Measurements from ENCODE around the gene MTF1.

Gene MTF1

DNA sequence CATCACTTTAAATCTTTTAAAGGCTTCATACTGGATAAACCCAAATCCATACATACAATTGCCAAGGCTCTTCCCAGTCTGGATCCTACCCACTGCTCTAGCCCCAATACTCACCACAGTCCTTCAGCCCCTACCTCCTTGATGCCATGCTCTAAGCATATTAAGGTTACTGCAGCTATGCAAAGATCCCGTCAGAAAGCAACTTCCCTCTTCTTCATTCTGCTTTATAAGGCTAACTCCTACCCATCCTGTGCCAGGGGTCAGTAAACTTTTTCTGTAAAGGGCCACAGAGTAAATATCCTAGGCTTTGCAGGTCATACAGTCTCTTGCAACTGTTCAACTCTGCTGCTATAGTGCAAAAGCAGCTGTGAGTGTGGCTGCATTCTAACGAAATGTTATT lies 34.3 kb upstream of the MTF1 start:
- TF ChIP-seq, protein P1, sequence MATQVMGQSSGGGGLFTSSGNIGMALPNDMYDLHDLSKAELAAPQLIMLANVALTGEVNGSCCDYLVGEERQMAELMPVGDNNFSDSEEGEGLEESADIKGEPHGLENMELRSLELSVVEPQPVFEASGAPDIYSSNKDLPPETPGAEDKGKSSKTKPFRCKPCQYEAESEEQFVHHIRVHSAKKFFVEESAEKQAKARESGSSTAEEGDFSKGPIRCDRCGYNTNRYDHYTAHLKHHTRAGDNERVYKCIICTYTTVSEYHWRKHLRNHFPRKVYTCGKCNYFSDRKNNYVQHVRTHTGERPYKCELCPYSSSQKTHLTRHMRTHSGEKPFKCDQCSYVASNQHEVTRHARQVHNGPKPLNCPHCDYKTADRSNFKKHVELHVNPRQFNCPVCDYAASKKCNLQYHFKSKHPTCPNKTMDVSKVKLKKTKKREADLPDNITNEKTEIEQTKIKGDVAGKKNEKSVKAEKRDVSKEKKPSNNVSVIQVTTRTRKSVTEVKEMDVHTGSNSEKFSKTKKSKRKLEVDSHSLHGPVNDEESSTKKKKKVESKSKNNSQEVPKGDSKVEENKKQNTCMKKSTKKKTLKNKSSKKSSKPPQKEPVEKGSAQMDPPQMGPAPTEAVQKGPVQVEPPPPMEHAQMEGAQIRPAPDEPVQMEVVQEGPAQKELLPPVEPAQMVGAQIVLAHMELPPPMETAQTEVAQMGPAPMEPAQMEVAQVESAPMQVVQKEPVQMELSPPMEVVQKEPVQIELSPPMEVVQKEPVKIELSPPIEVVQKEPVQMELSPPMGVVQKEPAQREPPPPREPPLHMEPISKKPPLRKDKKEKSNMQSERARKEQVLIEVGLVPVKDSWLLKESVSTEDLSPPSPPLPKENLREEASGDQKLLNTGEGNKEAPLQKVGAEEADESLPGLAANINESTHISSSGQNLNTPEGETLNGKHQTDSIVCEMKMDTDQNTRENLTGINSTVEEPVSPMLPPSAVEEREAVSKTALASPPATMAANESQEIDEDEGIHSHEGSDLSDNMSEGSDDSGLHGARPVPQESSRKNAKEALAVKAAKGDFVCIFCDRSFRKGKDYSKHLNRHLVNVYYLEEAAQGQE (IDR thresholded peaks at IDR 0.05; ENCODE audit: insufficient replicate concordance, low read depth) = no peak
- TF ChIP-seq POLR2AphosphoS5 (IDR thresholded peaks at IDR 0.05; ENCODE audit: low read depth) (no peak), SPI1 (IDR thresholded peaks at IDR 0.05; ENCODE audit: borderline replicate concordance, low read depth) (no peak), GABPA (IDR thresholded peaks at IDR 0.05; ENCODE audit: low read depth) (no peak)
- TF ChIP-seq, protein P2, sequence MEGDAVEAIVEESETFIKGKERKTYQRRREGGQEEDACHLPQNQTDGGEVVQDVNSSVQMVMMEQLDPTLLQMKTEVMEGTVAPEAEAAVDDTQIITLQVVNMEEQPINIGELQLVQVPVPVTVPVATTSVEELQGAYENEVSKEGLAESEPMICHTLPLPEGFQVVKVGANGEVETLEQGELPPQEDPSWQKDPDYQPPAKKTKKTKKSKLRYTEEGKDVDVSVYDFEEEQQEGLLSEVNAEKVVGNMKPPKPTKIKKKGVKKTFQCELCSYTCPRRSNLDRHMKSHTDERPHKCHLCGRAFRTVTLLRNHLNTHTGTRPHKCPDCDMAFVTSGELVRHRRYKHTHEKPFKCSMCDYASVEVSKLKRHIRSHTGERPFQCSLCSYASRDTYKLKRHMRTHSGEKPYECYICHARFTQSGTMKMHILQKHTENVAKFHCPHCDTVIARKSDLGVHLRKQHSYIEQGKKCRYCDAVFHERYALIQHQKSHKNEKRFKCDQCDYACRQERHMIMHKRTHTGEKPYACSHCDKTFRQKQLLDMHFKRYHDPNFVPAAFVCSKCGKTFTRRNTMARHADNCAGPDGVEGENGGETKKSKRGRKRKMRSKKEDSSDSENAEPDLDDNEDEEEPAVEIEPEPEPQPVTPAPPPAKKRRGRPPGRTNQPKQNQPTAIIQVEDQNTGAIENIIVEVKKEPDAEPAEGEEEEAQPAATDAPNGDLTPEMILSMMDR (IDR thresholded peaks at IDR 0.05; ENCODE audit: insufficient read depth, low read length) = no peak
- no peak for DNase-seq (ENCODE audit: low read depth in 1 of 2, low spot score in 1 of 2)
- Histone ChIP-seq H3K4me3 (replicated peaks; ENCODE audit: insufficient read depth, low read length) (no peak overlapping the region), H3K27ac (replicated peaks) (no peak overlapping the region), H3K27me3 (ENCODE audit: insufficient read depth, poor library complexity, severe bottlenecking) (no peaks in the 10 kb centered on the region)

DNA sequence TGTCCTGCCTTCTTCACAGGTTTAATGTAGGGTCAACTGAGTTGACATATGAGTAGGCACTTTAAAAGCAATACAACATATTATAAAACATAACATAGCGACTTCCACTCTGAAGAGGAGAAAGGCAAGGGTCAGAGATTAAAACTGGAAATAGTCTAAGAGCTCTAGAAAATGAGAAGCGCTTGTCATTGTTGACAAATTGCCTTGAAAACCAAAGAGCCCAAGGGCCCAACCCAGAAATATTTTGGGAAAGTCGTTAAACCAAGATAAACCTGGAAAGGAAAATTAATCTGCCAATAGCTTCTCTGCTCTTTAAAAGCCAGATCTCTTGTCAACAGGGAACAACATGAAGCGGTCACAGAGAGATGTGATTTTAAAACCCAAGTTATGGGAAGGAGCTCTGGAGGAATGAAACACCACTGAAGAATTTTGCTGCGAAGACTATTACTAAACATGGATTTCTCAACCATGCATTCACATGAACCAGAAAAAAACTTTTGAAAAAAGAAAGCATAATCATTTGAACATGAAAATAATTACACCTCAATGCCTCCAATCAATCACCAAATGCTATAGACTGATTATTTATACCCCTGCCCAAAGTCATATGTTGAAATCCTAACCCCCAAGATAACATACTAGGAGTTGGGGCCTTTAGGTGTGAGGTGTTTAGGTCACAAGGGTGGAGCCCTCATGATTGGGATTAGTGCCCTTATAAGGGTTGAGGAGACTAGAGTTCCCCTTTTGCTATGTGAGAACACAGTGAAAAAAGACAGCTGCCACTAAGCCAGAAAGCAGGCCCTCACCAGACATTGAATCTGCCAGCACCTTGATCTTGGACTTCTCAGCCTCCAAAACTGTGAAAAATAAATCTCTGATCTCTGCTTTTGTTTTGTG lies 33.0 kb upstream of the MTF1 start:
- H3K27ac ChIP-seq (replicated peaks) = no peak overlapping the region
- no peak for DNase-seq (ENCODE audit: low read depth in 1 of 2, low spot score in 1 of 2)
- TF ChIP-seq SPI1 (IDR thresholded peaks at IDR 0.05; ENCODE audit: borderline replicate concordance, low read depth) (peak; percentile 31; the same call in 1 of the 2 replicates), POLR2AphosphoS5 (IDR thresholded peaks at IDR 0.05; ENCODE audit: low read depth) (no peak), GABPA (IDR thresholded peaks at IDR 0.05; ENCODE audit: low read depth) (no peak)
- TF ChIP-seq, protein P2 (IDR thresholded peaks at IDR 0.05; ENCODE audit: insufficient read depth, low read length) = no peak
- TF ChIP-seq, protein P1 (IDR thresholded peaks at IDR 0.05; ENCODE audit: insufficient replicate concordance, low read depth) = no peak
- H3K4me3 ChIP-seq (replicated peaks; ENCODE audit: insufficient read depth, low read length) = no peak overlapping the region
- no peaks in the 10 kb centered on the region for H3K27me3 ChIP-seq (ENCODE audit: insufficient read depth, poor library complexity, severe bottlenecking)

DNA sequence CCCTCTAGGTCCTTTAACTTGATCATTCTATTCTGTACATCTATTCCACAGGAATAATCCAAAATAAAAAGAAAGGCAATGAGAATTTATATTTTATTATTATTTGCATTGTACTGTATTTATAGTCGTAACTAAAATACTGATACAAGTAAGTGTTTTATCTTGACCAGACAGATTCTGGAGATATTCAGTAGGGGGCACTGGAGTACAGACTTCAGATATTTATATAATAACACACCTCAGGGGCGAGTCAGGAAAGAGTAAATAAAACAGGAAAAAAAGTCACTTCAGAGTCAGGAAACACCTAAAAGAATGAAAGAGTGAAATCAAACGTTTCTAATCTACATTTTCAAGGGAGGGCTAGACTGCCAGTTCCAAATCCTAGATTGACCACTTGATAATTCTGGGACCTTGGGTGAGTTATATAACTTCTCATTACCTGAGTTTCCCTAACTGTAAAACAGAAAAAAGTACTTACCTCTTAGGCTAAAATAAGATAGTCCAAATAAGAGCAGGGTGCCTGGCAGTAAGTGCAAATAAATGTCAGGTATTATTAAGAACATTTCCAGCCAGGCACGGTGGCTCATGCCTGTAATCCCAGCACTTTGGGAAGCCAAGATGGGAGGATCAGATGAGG lies 31.1 kb upstream of the MTF1 start:
- Histone ChIP-seq H3K4me3 (replicated peaks; ENCODE audit: insufficient read depth, low read length) (no peak overlapping the region), H3K27me3 (ENCODE audit: insufficient read depth, poor library complexity, severe bottlenecking) (no peaks in the 10 kb centered on the region), H3K27ac (replicated peaks) (no peak overlapping the region)
- TF ChIP-seq POLR2AphosphoS5 (IDR thresholded peaks at IDR 0.05; ENCODE audit: low read depth) = no peak
- TF ChIP-seq, protein P2 (IDR thresholded peaks at IDR 0.05; ENCODE audit: insufficient read depth, low read length) = peak; percentile 40
- peak in 1 of 2 experiments; percentile 28 for DNase-seq (ENCODE audit: low read depth in 1 of 2, low spot score in 1 of 2)
